ENCODE measurements around the gene DRC7.

DRC7 gene, protein sequence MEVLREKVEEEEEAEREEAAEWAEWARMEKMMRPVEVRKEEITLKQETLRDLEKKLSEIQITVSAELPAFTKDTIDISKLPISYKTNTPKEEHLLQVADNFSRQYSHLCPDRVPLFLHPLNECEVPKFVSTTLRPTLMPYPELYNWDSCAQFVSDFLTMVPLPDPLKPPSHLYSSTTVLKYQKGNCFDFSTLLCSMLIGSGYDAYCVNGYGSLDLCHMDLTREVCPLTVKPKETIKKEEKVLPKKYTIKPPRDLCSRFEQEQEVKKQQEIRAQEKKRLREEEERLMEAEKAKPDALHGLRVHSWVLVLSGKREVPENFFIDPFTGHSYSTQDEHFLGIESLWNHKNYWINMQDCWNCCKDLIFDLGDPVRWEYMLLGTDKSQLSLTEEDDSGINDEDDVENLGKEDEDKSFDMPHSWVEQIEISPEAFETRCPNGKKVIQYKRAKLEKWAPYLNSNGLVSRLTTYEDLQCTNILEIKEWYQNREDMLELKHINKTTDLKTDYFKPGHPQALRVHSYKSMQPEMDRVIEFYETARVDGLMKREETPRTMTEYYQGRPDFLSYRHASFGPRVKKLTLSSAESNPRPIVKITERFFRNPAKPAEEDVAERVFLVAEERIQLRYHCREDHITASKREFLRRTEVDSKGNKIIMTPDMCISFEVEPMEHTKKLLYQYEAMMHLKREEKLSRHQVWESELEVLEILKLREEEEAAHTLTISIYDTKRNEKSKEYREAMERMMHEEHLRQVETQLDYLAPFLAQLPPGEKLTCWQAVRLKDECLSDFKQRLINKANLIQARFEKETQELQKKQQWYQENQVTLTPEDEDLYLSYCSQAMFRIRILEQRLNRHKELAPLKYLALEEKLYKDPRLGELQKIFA

DNA sequence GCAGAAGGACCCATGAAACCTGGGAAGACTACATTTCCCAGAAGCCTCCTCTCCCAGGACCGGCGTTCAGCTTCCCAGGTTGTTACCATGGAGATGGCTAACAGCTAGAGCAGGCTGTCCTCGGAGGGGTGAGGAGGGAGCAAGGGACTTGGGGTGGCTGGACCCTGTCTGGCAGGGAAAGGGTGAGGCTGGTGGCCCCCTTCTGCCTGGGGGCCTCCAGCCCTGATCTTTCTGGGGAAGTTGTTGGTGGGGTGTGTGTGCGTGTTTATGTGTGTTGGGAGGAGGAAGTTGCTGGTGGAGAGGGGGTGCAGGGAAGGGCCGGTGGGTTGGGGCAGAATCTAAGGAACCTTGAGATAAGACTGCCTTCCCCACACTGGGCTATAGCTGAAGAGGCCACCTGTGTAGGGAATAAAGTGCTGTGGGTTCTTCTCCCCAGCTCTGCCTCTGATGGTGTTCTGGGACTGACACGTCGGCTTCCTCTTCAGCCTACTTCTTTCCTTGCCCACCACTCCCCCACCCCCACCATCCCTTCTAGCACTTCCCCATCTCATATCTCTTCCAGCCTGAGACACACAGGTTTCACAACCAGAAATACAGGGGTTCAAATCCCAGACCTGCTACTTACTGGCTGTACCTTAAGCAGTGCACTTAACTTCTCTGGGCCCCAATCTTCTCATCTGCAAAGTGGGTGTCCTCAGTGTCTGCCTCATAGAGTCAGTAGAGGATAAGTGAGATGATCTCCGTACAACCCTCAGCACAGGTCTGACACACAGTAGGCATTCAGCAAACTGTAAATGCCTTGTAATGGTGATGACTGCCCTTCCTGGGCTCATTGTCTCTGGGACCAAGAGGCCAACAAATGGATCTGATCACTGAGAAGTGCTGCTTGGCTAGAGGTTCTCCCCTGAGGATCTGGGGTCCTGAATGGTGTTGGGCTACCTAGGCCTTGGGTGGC is at the start of gene DRC7:
TSS of gene DRC7 (plus strand) at position 82 of the 955 bp plus-strand sequence. CDS start 3,144 bp downstream, outside the sequence.
- DNase-seq (ENCODE audit: low read depth in 3 of 3, low spot score in 1 of 3): no peak

DNA sequence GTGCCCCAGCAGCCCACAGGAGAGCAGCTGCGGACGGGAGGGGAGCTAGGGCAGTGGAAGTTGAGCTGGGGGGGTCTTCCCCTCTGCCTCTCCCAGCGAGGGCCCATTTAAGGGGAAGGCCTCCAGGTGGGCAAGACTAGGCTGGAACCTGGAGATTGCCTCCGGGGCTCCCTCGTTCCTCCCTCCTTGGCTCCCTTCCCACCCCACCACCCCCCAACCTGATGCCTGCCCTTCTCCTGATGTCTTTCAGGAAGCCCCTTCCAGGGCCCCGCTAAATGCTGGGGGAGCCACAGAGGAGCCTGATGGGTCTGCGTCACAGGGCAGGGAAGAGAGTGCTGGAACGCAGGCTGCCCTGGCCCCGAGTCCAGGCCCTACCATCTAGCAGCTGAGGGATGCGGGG is 49.4 kb upstream of the DRC7 start:
- DNase-seq (ENCODE audit: low read depth in 3 of 3, low spot score in 1 of 3): no peak

DNA sequence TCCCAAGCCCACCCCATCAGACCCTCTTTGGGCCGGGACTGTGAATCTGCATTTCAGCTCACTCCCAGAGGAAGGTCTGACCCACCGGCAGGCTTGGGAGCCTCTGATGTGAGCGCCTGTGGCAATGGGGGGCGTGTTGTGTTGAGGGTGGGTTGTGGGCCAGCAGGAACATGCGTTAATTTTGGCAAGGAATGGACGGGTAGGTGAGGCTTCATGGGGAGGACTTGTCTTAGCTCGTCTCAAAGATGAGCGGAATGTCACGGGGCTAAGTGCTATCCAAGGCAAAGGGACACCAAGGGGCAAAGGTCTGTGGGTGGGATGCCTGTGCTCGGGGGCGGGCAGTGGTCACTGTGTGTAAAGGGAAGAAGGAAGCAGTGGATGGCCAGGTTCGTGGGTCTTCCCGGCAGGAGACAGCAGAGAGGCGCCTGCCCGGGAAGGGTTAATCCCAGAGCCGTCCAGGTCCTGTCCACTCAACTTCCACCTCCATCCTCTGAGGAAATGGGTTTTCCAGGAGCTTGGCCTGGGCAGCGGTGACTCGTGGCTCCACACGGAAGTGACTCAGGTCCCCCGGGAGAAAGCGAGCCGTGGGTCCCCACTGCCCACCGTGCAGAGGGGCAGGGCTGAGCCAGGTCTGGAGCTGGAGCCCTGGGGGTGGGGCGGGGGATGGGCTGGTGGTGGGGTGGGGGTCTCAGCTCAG is 48.8 kb upstream of the DRC7 start:
- no peak for DNase-seq (ENCODE audit: low read depth in 3 of 3, low spot score in 1 of 3)

DNA sequence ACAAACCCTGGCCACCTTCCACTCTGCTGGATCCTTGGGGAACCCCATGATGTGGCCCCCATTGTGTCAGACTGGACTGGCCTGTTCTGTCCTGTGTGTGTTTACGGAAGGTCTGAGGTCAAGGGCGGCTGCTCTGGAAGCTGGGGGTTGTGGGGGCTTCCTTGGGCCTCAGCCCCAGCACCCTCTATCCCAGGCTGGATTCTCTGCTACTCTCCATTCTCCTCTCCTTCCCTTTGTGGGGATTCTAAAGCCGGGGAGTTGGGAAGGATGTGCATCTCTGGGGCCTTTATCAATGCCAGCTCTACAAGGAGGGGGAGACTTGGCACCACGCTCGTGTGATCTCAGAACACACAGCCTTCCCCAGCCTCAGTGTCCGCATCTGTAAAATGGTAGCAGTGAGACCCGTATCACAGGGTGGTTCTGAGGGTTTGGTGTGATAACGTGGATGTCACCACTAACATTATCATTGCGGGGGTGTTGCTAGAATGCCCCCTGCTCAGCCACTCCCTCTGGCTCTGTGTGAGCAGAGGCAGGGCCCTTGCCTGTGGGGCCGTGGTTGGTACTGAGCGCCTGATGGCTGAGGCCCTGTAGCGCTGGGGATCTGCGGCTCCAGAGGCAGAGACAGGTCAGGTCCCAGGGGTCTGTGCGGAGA is 48.1 kb upstream of the DRC7 start:
- DNase-seq (ENCODE audit: low read depth in 3 of 3, low spot score in 1 of 3): no peak

DNA sequence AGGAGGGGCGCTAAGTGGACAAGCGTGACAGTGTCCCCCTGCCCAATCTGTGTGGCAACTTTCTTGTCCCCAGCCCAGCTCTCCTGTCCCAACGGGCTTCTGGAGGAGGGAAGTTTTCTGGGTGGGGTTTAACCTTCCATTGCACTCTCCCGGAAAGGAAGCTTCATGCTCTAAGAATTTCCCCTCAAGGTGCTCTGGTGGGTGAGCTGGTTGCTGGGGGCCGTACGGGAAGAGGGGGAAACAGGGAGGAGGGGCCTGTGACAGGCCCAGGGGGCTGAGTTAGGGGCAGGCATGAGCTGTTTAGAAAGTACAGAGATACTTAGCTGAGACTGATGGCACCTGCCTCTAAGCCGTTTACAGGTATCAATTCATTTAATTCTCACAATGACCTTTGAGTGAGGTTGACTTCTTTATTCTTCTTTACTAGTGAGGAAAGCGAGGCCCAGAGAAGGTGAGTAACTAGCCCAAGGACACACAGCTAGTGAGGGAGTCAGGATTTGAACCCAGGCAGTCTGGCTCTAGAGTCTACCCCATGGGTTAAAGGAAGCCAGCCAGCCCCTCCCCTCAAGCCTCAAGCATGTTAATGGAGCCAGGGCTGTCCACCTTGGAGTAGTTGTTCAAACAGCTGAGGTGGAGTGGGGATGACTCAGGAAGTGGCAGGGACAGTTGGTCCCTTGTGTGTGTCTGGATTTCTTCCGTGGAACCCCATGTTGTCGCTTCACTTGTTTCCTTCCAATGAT is 47.3 kb upstream of the DRC7 start:
- DNase-seq (ENCODE audit: low read depth in 3 of 3, low spot score in 1 of 3): no peak

DNA sequence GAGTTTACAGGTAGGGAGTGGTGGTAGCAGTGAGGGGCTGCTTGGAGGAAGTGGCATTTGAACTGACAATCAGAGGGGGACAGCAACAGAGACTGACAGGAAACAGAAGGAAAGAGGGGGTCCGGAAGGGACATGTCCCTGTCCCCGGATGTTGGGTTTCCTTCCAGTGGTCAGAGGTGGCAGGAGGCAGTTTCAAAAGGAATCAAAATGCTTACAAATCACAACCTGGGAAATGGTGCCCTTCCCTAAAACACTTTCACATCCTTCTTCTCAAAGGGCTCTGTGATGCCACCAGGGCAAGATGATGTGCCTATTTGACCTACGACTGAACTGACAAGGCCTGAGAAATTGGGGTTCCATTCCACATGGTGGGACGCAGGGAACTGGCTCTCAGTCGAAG is 46.5 kb upstream of the DRC7 start:
- no peak for DNase-seq (ENCODE audit: low read depth in 3 of 3, low spot score in 1 of 3)

DNA sequence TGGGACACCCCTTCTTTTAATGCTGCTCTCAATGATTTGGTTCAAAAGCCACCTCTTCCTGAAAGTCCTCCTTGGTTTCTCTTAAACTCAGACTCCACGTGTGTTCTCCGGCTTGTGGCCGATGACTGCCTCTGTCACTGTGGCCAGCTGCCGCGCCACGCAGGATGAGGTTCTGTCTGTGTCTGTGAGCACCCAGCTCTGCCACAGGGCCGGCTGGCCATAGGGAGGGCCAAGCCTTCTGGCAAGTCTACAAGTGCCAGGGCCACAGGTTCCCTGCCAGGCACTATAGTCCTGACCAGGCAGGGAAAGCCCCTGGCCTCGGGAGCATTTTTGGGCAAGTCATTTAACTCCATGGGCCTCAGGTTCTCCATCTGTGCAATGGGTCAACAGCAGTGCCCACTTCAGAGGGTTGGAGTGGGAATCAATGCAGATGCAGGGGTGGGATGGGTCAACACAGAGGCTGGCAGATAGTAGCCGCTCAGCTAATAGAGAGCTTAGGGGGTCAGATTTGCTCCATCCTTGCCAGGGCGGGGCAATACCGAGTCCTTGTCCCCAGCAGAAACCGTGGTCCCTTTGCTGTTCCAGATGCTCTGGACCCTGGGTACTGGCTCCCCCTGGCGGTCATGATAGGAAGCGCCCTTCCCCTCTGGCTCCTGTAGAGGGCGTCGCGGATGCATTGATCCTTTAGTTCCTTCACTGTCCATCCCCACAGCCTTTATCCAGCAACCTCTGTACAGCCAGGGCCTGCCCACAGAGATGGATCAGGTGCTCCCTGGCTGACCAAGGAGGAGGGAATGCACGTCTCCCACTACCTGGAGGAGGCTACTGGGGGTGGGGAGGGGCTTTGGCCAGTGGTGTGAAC is 45.8 kb upstream of the DRC7 start:
- peak; percentile 63 to 84 (median 74) for DNase-seq (ENCODE audit: low read depth in 3 of 3, low spot score in 1 of 3)

DNA sequence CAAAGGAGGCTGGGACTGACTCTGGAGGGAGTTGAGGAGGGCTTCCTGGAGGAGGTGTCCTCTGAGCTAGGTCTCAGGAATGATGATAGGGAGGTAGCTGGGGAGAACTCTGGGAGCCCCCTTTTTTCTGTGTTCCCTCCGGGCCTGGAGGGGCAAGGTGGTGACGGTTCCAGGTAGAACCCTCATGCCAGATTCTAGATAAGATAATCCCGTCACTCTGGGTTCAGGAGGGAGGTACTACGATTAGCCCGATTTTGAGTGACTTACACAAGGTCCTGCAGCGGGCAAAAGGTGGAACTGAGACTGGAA is 45.2 kb upstream of the DRC7 start:
- DNase-seq (ENCODE audit: low read depth in 3 of 3, low spot score in 1 of 3): no peak

DNA sequence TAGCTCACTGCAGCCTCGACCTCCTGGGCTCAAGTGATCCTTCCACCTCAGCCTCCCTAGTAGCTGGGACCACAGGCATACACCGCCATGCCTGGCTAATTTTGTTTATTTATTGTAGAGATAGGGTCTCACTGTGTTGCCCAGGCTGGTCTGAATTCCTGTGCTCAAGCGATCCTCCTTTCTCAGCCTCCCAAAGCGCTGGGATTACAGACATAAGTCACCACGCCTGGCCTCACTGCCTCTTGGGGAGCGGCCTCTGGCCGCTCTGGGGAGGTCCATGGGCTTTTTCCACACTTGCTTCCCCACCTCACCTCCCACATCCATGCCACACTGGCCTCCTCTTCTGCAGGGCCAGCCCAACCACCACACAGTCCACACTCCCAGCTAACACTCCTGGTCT is 44.8 kb upstream of the DRC7 start:
- DNase-seq (ENCODE audit: low read depth in 3 of 3, low spot score in 1 of 3): no peak

DNA sequence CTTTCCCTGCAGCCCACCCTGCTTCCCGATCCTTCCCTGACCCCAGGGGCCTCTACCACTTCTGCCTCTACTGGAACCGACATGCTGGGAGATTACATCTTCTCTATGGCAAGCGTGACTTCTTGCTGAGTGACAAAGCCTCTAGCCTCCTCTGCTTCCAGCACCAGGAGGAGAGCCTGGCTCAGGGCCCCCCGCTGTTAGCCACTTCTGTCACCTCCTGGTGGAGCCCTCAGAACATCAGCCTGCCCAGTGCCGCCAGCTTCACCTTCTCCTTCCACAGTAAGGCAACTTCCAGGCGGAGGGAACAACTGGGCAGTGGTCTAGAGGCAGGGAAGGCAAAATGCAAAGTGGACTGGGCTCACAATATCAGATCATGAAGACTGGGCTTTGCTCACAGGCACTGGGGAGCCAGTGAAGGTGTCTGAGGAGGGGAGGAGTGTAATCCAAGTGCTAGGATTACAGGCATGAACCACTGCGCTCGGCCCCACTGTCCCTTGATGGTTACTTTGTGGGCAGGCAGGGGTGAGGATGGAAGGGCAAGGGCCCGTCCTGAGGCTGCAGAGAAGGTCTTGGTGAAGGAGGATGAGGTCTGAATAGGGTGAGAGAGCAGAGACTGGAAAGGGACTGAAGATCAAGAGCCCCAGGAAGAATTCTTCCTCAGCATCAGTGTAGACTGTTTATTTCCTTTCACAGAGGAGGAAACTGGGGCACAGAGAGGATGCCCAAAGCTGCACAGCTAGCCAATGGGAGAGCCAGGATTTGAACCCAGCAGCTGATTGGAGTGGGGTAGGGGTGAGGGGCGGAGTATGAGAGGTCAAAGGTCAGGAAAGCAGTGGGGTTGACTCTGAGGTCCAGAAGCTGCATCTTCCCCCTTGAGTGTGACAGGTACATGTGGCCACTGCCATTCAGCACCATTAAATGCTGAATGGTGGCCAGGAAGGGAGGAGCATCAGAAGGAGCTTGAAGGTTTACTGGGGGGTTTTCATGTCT is 43.0 kb upstream of the DRC7 start:
- no peak for DNase-seq (ENCODE audit: low read depth in 3 of 3, low spot score in 1 of 3)

DNA sequence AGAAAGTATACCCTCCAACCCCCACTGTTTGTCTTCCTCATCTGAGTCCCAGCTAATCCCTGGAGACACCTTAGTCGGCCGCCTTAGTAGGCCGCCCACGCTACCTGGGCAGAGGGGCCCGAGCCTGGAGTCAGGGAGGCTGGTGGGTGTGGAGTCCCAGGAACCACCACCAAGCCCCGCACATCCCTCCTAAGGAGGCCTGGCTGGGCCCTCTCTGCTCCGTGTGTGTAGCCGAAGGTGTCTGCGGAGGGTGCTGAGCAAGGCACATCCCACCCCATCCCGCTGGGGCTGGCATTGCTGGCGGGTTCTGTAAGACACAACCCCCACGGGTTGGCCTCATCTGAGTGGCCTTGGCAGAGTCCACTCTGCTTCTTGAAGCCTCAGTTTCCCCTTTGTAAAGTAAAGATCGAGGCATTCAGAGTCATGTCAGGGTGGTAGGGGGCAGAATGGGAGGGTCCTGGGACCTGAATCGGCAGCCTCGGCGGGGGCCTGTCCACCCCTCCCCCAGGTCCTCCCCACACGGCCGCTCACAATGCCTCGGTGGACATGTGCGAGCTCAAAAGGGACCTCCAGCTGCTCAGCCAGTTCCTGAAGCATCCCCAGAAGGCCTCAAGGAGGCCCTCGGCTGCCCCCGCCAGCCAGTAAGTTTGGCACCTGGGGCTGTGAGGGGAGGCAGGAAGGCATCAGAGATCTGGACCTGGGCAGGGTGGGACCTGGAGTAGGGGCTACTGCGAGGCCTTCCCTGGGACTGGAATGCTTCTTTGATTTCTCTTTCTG is 41.7 kb upstream of the DRC7 start:
- no peak for DNase-seq (ENCODE audit: low read depth in 3 of 3, low spot score in 1 of 3)

DNA sequence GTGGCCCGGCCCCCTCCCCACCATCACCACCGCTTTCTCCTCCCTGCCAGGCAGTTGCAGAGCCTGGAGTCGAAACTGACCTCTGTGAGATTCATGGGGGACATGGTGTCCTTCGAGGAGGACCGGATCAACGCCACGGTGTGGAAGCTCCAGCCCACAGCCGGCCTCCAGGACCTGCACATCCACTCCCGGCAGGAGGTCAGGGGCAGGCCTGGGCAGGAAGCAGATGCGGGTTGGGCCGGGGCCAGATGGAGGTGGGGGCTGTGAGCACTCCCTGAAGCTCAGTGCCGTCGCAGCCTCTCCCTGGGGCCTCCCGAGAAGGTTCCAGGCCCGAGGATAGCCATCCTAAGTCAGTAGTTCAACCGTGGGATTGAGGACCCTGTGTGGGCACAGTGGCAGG is 40.7 kb upstream of the DRC7 start:
- no peak for DNase-seq (ENCODE audit: low read depth in 3 of 3, low spot score in 1 of 3)

DNA sequence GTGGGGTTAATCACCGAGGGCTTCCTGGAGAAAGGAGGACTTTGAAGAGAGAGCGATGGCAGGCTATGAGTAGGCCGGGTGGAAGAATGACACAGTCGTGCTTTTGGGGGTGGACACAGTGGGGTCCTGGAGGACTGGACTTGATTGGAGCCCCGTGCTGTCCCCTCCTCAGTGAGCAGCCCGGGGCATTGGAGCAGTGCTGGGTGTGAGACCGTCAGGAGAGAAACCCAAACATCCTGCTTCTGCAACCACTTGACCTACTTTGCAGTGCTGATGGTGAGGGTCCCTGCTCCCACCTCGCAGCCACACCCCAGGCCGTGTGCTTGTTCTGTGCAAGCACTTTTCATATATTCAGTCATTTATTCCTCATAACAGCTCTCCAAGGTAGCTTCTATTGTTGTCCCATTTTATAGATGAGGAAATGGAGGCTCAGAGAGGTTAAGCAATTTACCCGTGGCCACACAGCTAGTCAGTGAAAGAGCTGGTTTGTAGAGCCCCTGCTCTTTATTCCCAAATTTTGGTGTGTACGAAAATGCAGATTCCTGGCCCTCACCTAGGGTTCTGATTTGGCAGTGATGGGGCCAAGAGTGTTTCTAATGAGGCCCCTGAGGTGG is 38.2 kb upstream of the DRC7 start:
- DNase-seq (ENCODE audit: low read depth in 3 of 3, low spot score in 1 of 3): no peak

DNA sequence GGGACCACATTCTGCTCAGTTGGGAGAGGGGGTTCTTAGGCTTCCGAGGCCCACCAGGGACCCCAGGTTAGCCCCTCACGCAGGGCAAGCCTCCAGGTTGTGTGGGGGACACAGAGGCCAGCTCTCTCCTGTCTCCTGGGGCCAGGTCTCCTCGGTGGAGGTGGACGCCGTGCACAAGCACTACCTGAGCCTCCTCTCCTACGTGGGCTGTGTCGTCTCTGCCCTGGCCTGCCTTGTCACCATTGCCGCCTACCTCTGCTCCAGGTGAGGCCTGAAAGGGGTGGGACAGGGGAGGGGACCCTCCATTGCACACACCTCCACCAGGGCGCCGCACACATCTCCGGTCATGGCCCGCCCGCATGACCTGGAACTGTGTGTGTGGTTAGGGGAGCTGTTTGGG is 37.4 kb upstream of the DRC7 start:
- no peak for DNase-seq (ENCODE audit: low read depth in 3 of 3, low spot score in 1 of 3)

DNA sequence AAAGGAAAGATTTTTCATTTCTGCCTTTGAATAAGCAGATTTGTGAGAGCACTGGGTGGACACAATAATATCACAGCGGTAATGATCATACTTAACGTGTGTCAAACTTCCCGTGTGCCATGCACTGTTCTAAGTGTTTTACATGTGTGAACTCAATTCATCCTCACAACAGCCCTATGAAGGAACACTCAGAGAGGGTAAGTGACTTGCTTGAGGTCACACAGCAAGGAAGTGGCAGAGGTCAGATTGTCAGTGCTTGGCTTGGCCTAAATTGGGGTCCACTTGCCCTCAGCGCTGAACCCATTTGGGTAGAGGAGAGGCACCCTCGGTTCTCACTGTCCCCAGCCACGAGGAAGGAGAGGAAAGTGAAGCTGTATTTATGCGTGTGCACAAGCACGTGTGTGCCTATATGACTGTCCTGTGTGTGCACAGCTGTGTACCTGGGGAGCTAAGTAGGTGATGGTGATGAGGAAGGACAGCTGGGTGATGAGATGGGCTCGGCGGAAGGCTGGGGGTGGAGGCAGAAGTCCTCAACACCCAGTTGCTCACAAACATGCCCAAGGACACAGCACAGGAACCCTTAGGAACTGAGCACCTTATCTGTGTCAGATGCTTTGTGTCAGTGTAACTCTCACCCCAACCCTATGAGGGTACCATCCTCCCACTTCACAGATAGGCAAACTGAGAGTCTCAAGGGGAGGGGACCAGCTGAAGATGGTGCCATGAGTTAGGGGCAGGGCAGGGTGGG is 36.3 kb upstream of the DRC7 start:
- no peak for DNase-seq (ENCODE audit: low read depth in 3 of 3, low spot score in 1 of 3)

All from stimulated activated CD4-positive, alpha-beta T cell treated with anti-CD3 and anti-CD28 coated beads, TNF-alpha, amount 100 ng/mL, for 1 hour (primary cell).